ENCODE results near the gene PHOX2A.

Gene PHOX2A

GRCh38 chr11:72235351-72236057 is 8.5 kb downstream of the PHOX2A start:
- Mint-ChIP-seq H3K9me3 (no peaks in the 10 kb centered on the region), H3K27ac (no peak overlapping the region), H3K4me3 (no peak overlapping the region), H3K27me3 (peaks cover 11 to 20% of the 10 kb centered on the region in 2 donors), H3K36me3 (ENCODE audit: insufficient read depth) (peaks cover 18% of the 10 kb centered on the region), H3K4me1 (ENCODE audit: low read depth in 2 of 2) (peaks cover 7 to 19% of the 10 kb centered on the region in 2 donors)
- ATAC-seq (replicated peaks), result no peak
- DNase-seq, result no peak

- ATAC-seq (replicated peaks) (no peak), DNase-seq (no peak)
- Mint-ChIP-seq H3K36me3 (ENCODE audit: insufficient read depth) (peaks cover 18% of the 10 kb centered on the region), H3K4me3 (no peak overlapping the region), H3K9me3 (no peaks in the 10 kb centered on the region), H3K27me3 (peaks cover 6 to 14% of the 10 kb centered on the region in 2 donors), H3K4me1 (ENCODE audit: low read depth in 2 of 2) (peaks cover 4 to 15% of the 10 kb centered on the region in 2 donors), H3K27ac (peak overlapping the region; percentile 4 to 66)
Measured at GRCh38 chr11:72234920-72235319, 9.1 kb downstream of the PHOX2A start.

- peak overlapping the region; percentile 4 to 66 for H3K27ac Mint-ChIP-seq
- H3K36me3 Mint-ChIP-seq (ENCODE audit: insufficient read depth), result peaks cover 18% of the 10 kb centered on the region
- no peak overlapping the region for H3K4me3 Mint-ChIP-seq
- peaks cover 5 to 9% of the 10 kb centered on the region in 2 donors for H3K27me3 Mint-ChIP-seq
- no peaks in the 10 kb centered on the region for H3K9me3 Mint-ChIP-seq
- DNase-seq, result no peak
- H3K4me1 Mint-ChIP-seq (ENCODE audit: low read depth in 2 of 2), result peaks cover 4 to 14% of the 10 kb centered on the region in 2 donors
- ATAC-seq (replicated peaks), result no peak
Measured at GRCh38 chr11:72234514-72234830, 9.5 kb downstream of the PHOX2A start.

GRCh38 chr11:72233773-72234513 is 10.0 kb downstream of the PHOX2A start:
- no peak overlapping the region for H3K4me3 Mint-ChIP-seq
- H3K4me1 Mint-ChIP-seq (ENCODE audit: low read depth in 2 of 2), result peaks cover 5 to 14% of the 10 kb centered on the region in 2 donors
- peaks cover 0 to 4% of the 10 kb centered on the region in 2 donors for H3K27me3 Mint-ChIP-seq
- DNase-seq (no peak), ATAC-seq (replicated peaks) (no peak)
- H3K36me3 Mint-ChIP-seq (ENCODE audit: insufficient read depth), result peaks cover 22% of the 10 kb centered on the region
- no peaks in the 10 kb centered on the region for H3K9me3 Mint-ChIP-seq
- peak overlapping the region; percentile 4 to 66 for H3K27ac Mint-ChIP-seq

- no peak overlapping the region for H3K4me3 Mint-ChIP-seq
- DNase-seq (no peak), ATAC-seq (replicated peaks) (no peak)
- H3K27me3 Mint-ChIP-seq, result no peaks in the 10 kb centered on the region
- H3K36me3 Mint-ChIP-seq (ENCODE audit: insufficient read depth), result peaks cover 19% of the 10 kb centered on the region
- H3K27ac Mint-ChIP-seq, result peak overlapping the region in 1 of 2 donors; percentile 66
- H3K4me1 Mint-ChIP-seq (ENCODE audit: low read depth in 2 of 2), result peaks cover 6 to 18% of the 10 kb centered on the region in 2 donors
- H3K9me3 Mint-ChIP-seq, result no peaks in the 10 kb centered on the region
Measured at GRCh38 chr11:72233056-72233772, 10.8 kb downstream of the PHOX2A start.

DNA sequence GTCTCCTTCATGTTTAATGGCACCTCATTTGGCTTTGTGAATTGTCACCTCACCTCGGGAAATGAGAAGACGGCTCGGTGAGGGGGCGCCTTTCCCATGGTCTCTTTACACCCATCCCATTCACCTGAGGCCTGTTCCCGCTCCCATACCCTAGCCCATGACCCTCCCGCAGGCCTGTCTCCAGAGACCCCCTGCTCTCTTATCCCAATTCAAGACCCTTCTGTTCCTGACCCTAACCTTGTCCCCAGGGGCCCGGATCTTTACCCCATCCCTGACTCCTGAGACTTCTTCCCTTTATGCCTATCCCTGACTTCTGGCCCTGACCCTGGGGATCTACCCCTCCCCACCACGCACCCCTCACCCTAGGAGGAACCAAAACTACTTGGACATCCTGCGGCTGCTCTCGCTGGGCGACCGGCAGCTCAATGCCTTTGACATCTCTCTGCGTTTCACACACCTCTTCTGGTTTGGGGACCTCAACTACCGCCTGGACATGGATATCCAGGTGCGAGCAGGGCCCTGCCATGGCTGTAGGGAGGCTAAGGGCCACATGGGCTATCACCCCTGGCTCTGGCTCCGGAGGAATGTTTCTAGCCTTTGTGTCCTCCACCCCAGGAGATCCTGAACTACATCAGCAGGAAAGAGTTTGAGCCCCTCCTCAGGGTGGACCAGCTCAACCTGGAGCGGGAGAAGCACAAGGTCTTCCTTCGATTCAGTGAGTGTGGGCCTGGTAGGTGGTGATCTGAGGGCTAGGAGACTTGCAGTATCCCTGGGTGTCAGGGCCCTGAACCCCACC is 11.5 kb downstream of the PHOX2A start:
- ATAC-seq (replicated peaks), result no peak
- peak overlapping the region in 1 of 2 donors; percentile 17 for H3K27ac Mint-ChIP-seq
- peaks cover 19% of the 10 kb centered on the region for H3K36me3 Mint-ChIP-seq (ENCODE audit: insufficient read depth)

GRCh38 chr11:72231396-72232259 is 12.3 kb downstream of the PHOX2A start:
- no peak for ATAC-seq (replicated peaks)
- H3K4me1 Mint-ChIP-seq (ENCODE audit: low read depth in 2 of 2), result peaks cover 11 to 18% of the 10 kb centered on the region in 2 donors
- H3K27ac Mint-ChIP-seq, result peak overlapping the region in 1 of 2 donors; percentile 17
- H3K36me3 Mint-ChIP-seq (ENCODE audit: insufficient read depth), result peaks cover 15% of the 10 kb centered on the region
- H3K27me3 Mint-ChIP-seq, result no peaks in the 10 kb centered on the region
- no peaks in the 10 kb centered on the region for H3K9me3 Mint-ChIP-seq
- no peak overlapping the region for H3K4me3 Mint-ChIP-seq
- no peak for DNase-seq

More for the DNA sequence above, 11.5 kb downstream of the PHOX2A start:
- DNase-seq, result no peak
- Mint-ChIP-seq H3K4me3 (no peak overlapping the region), H3K27me3 (no peaks in the 10 kb centered on the region), H3K9me3 (no peaks in the 10 kb centered on the region), H3K4me1 (ENCODE audit: low read depth in 2 of 2) (peaks cover 9 to 18% of the 10 kb centered on the region in 2 donors)

DNA sequence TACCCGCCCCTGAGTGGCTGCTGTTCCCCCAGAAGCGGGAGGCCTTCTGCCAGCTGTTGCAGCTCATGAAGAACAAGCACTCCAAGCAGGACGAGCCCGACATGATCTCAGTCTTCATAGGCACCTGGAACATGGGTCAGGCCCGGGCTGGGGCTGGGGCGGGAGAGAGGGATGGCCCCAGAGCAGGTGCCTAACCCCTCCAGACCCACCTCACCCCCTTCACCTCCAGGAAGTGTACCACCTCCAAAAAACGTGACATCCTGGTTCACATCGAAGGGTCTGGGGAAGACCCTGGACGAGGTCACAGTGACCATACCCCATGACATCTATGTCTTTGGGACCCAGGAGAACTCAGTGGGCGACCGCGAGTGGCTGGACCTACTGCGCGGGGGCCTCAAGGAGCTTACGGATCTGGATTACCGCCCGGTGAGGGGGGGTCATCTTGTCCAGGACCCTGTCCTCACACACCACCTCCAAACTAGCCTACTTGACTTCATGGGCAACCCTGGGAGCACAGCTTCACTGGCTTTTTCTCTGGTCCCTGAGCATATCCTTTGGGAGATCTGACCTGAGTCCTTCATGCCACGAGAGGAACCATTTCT is 13.1 kb downstream of the PHOX2A start:
- no peaks in the 10 kb centered on the region for H3K27me3 Mint-ChIP-seq
- H3K4me1 Mint-ChIP-seq (ENCODE audit: low read depth in 2 of 2), result peaks cover 18 to 26% of the 10 kb centered on the region in 2 donors
- DNase-seq, result no peak
- H3K9me3 Mint-ChIP-seq, result no peaks in the 10 kb centered on the region
- H3K4me3 Mint-ChIP-seq, result no peak overlapping the region
- no peak overlapping the region for H3K27ac Mint-ChIP-seq
- H3K36me3 Mint-ChIP-seq (ENCODE audit: insufficient read depth), result peaks cover 20% of the 10 kb centered on the region
- no peak for ATAC-seq (replicated peaks)

- Mint-ChIP-seq H3K4me3 (no peak overlapping the region), H3K27ac (no peak overlapping the region), H3K36me3 (ENCODE audit: insufficient read depth) (peaks cover 20% of the 10 kb centered on the region), H3K27me3 (no peaks in the 10 kb centered on the region), H3K4me1 (ENCODE audit: low read depth in 2 of 2) (peaks cover 24 to 33% of the 10 kb centered on the region in 2 donors), H3K9me3 (no peaks in the 10 kb centered on the region)
- no peak for DNase-seq
- no peak for ATAC-seq (replicated peaks)
Measured at GRCh38 chr11:72229925-72230763, 13.8 kb downstream of the PHOX2A start.

GRCh38 chr11:72229336-72229924 is 14.5 kb downstream of the PHOX2A start:
- Mint-ChIP-seq H3K9me3 (no peaks in the 10 kb centered on the region), H3K4me1 (ENCODE audit: low read depth in 2 of 2) (peaks cover 24 to 34% of the 10 kb centered on the region in 2 donors), H3K36me3 (ENCODE audit: insufficient read depth) (peaks cover 20% of the 10 kb centered on the region), H3K4me3 (no peak overlapping the region), H3K27ac (peak overlapping the region; percentile 54 to 77), H3K27me3 (no peaks in the 10 kb centered on the region)
- DNase-seq (no peak), ATAC-seq (replicated peaks) (no peak)

DNA sequence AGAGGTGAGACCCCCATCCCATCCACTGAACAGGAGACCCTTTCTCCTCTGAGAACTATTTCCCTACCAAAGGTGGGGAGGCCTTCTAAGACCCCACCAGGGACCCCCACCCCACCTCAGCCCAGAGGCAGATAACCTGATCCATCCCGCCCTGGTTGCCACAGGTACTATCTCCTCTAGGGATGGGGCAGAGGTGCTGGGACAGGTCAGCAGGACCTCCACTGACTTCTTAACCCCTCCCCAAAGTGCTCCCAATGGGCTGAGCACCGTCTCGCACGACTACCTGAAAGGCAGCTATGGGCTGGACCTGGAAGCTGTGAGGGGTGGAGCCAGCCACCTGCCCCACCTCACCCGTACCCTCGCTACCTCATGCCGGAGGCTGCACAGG is 15.1 kb downstream of the PHOX2A start:
- Mint-ChIP-seq H3K4me3 (no peak overlapping the region), H3K9me3 (no peaks in the 10 kb centered on the region), H3K36me3 (ENCODE audit: insufficient read depth) (peaks cover 24% of the 10 kb centered on the region), H3K4me1 (ENCODE audit: low read depth in 2 of 2) (peaks cover 28 to 35% of the 10 kb centered on the region in 2 donors), H3K27me3 (no peaks in the 10 kb centered on the region), H3K27ac (peak overlapping the region; percentile 54 to 77)
- no peak for DNase-seq
- ATAC-seq (replicated peaks), result no peak

All from effector memory CD8-positive, alpha-beta T cell (primary cell).